Activated CD4-positive, alpha-beta T cell treated with anti-CD3 and anti-CD28 coated beads, Interleukin-2, amount 50 U/mL, for 16 hours (primary cell): Measurements from ENCODE around the gene TCAP.
A peak's percentile ranks its signal among the peaks of the same experiment; 100 is the strongest.
"Not testable (repeated sequence)": the region's sequence is repeated elsewhere in the genome, so short reads cannot be mapped to it uniquely, and the experiment has no call there.

Source experiments
- DNase-seq: peaks from one replicate; pipeline ENCODE4 v3.0.0-alpha.2; 2020

The TCAP gene

GRCh38 chr17:39687101-39687545 lies 22.0 kb downstream of the TCAP start:
- no peak for DNase-seq

- DNase-seq: peak; percentile 89
Observed at GRCh38 chr17:39687546-39688474, 22.7 kb downstream of the TCAP start, which contains the start of gene PGAP3. Gene PGAP3 (minus strand): TSS chr17:39688057. CDS start chr17:39688014, 43 bp downstream.

- DNase-seq: no peak
Observed at GRCh38 chr17:39688475-39688835, 23.3 kb downstream of the TCAP start.

GRCh38 chr17:39688945-39689344 lies 23.8 kb downstream of the TCAP start:
- DNase-seq: no peak

GRCh38 chr17:39694593-39694992 lies 29.4 kb downstream of the TCAP start:
- no peak for DNase-seq

GRCh38 chr17:39695089-39695474 lies 29.9 kb downstream of the TCAP start:
- no peak for DNase-seq

GRCh38 chr17:39696731-39697130 lies 31.6 kb downstream of the TCAP start:
- no peak for DNase-seq

- DNase-seq: no peak
Observed at GRCh38 chr17:39697961-39698360, 32.8 kb downstream of the TCAP start.

GRCh38 chr17:39699157-39699817 lies 34.1 kb downstream of the TCAP start:
- DNase-seq: not testable (repeated sequence)

GRCh38 chr17:39699818-39700147 lies 34.6 kb downstream of the TCAP start, which contains the start of gene ERBB2:
Gene ERBB2 (plus strand): TSS chr17:39700064. CDS start chr17:39700239, 175 bp downstream.
- no peak for DNase-seq

- no peak for DNase-seq
Observed at GRCh38 chr17:39700148-39700987, 35.2 kb downstream of the TCAP start.

- DNase-seq: no peak
Observed at GRCh38 chr17:39701012-39701783, 36.0 kb downstream of the TCAP start.

GRCh38 chr17:39701784-39702422 lies 36.8 kb downstream of the TCAP start:
- no peak for DNase-seq

- no peak for DNase-seq
Observed at GRCh38 chr17:39702901-39703893, 38.0 kb downstream of the TCAP start.

GRCh38 chr17:39703913-39704312 lies 38.8 kb downstream of the TCAP start:
- DNase-seq: no peak

GRCh38 chr17:39704821-39705551 lies 39.8 kb downstream of the TCAP start:
- no peak for DNase-seq

- DNase-seq: no peak
Observed at GRCh38 chr17:39705786-39706348, 40.7 kb downstream of the TCAP start.

GRCh38 chr17:39706383-39706782 lies 41.2 kb downstream of the TCAP start:
- DNase-seq: no peak

GRCh38 chr17:39706921-39707337 lies 41.8 kb downstream of the TCAP start:
- no peak for DNase-seq
